AG04449 (cell line): ENCODE measurements around the gene HOXD3.

Experiments
- CTCF ChIA-PET: fragments of 350-600 bp; formaldehyde crosslinking; extraction: SDS; loops from one replicate; lab custom pipeline; 2021; ENCODE audit warnings: antibody characterized with exemption; lab: Yijun Ruan, JAX
- POLR2A ChIA-PET: fragments of 400-600, 350-600 bp; formaldehyde crosslinking; extraction: SDS; loops from one replicate; lab custom pipeline; 2020; ENCODE audit warnings: antibody characterized with exemption, inconsistent platforms; lab: Yijun Ruan, JAX
- DNase-seq: peaks from one replicate; pipeline ENCODE4 v3.0.0-alpha.2; 2010; ENCODE audit warnings: low read depth, low spot score
- H3K4me3 ChIP-seq: 2 replicates; pipeline ENCODE4 v1.5.1; 2011; ENCODE audit warnings: low read depth, mild to moderate bottlenecking, control low read depth, low read length
- TF ChIP-seq, protein P1 (sequence below): IDR thresholded peaks from one replicate; pipeline ENCODE4 v1.5.1; 2011; ENCODE audit warnings: mild to moderate bottlenecking, moderate library complexity, low read length, control low read depth, inconsistent platforms; ENCODE audit not compliant: insufficient read depth; ENCODE audit errors: missing control alignments

Gene HOXD3

DNA sequence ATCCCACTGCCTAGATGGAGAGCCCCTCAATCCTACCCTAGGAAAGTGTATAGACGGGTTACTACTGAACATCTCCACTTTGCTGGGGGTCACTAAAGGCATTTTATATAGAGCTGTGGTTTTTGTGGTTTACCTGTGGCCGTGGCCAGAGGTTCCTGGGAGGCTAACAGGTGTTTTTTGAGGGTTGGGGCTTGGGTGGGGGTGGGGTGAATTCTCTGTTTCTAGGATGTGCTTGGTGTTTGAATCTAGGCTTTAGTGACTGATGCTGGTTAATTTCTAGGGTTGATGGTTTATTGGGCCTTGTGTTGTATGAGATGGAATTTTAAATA, 19.9 kb upstream of the HOXD3 start:
- H3K4me3 ChIP-seq = peak overlapping the region; percentile 78
- ChIA-PET POLR2A (interaction anchor here (0.8 to 2.6 kb wide), 6 partner anchors 25 to 515 kb away, joined by 3 to 9 read pairs (median 4); no protein-coding TSS in a partner anchor), CTCF (interaction anchor here (7.4 to 30.2 kb wide), 5 partner anchors 8 to 506 kb away, joined by 119 to 1421 read pairs (median 190); partner anchors contain the start of genes HOXD3, HOXD4 and HOXD8)

DNA sequence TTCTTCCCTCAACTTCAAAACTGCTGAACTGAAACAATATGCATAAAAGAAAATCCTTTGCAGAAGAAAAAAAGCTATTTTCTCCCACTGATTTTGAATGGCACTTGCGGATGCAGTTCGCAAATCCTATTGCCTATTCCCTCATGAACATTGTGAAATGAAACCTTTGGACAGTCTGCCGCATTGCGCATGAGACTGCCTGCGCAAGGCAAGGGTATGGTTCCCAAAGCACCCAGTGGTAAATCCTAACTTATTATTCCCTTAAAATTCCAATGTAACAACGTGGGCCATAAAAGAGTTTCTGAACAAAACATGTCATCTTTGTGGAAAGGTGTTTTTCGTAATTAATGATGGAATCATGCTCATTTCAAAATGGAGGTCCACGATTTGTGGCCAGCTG, 19.2 kb upstream of the HOXD3 start:
- H3K4me3 ChIP-seq = peak overlapping the region; percentile 78
- TF ChIP-seq, protein P1, sequence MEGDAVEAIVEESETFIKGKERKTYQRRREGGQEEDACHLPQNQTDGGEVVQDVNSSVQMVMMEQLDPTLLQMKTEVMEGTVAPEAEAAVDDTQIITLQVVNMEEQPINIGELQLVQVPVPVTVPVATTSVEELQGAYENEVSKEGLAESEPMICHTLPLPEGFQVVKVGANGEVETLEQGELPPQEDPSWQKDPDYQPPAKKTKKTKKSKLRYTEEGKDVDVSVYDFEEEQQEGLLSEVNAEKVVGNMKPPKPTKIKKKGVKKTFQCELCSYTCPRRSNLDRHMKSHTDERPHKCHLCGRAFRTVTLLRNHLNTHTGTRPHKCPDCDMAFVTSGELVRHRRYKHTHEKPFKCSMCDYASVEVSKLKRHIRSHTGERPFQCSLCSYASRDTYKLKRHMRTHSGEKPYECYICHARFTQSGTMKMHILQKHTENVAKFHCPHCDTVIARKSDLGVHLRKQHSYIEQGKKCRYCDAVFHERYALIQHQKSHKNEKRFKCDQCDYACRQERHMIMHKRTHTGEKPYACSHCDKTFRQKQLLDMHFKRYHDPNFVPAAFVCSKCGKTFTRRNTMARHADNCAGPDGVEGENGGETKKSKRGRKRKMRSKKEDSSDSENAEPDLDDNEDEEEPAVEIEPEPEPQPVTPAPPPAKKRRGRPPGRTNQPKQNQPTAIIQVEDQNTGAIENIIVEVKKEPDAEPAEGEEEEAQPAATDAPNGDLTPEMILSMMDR = no peak
- ChIA-PET POLR2A (interaction anchor here (2.6 kb wide), 1 partner anchor 499 kb away, joined by 9 read pairs; no protein-coding TSS in a partner anchor), CTCF (interaction anchor here (0.9 to 30.2 kb wide), 9 partner anchors 9 to 1010 kb away, joined by 3 to 1421 read pairs (median 119); partner anchors contain the start of genes HOXD3, HOXD4 and HOXD8)
- DNase-seq = no peak

More for the DNA sequence above, 19.9 kb upstream of the HOXD3 start:
- TF ChIP-seq, protein P1 = no peak
- DNase-seq = no peak

DNA sequence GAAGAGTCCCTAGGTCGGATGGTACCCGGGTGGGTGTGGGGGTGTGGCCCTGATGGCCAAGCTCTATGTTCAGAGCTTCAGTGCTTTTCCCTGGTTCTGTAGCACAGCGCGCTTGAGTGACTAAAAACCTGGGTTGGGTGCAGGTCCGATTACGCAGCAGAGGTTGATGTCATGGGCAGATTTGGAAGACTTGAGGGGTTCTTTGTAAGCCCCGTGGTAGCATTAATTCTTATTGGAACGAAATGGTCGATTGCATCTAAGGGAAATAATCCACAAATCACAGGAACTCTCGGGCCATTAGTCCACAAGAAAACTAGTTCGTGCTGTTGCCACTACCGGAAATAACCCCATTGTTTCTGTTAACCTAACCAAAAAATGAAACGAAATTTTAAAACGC, 18.6 kb upstream of the HOXD3 start:
- CTCF ChIA-PET = interaction anchor here (0.9 to 30.2 kb wide), 12 partner anchors 10 to 1010 kb away, joined by 3 to 1421 read pairs (median 10); partner anchors contain the start of genes HOXD3, HOXD4 and HOXD8
- H3K4me3 ChIP-seq = peak overlapping the region; percentile 78
- TF ChIP-seq, protein P1 = no peak
- no peak for DNase-seq
- POLR2A ChIA-PET = interaction anchor here (0.5 to 1.6 kb wide), 5 partner anchors 8 to 513 kb away, joined by 3 to 7 read pairs (median 3); no protein-coding TSS in a partner anchor

DNA sequence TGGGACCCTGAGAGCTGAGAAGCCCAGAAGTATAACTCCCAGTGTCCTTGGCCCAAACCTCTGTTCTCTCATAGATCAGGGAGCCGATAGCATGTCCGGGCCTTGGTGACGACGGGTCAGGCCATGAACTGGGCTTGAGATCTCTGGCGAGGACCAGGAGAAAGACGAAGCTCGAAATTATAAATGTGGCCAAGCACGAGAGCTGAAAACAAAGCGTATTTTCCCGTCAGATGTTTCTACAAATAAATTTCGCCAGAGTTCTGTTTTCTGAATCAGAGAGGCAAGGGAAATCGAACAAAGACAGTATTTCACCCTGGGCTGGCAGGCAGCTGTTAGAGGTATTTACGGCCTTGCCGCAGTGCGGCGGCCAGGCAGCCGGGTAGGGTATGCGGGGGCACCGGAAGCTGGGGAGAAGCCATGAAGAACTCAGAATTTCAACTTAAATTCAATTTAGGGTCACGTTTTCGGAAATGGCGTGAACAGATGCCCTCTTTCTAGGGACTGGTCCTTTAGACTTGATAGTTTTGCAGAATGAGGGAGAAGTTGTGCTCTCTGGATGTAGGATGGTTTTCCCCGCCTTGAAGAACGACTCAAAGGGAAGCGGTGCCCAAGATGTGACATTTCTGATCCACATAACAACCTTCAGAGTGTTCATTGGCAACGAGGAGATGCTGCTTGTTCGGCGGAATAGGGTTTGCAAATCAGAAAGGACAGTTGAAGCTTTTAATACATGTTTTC, 18.0 kb upstream of the HOXD3 start:
- CTCF ChIA-PET = interaction anchor here (0.9 to 30.2 kb wide), 26 partner anchors 10 to 1126 kb away, joined by 3 to 1421 read pairs (median 5); partner anchors contain the start of genes HOXD3, HOXD4 and HOXD8
- peak overlapping the region; percentile 78 for H3K4me3 ChIP-seq
- DNase-seq = no peak
- POLR2A ChIA-PET = interaction anchor here (0.5 to 2.1 kb wide), 7 partner anchors 8 to 513 kb away, joined by 3 to 16 read pairs (median 4); no protein-coding TSS in a partner anchor
- TF ChIP-seq, protein P1 = no peak

DNA sequence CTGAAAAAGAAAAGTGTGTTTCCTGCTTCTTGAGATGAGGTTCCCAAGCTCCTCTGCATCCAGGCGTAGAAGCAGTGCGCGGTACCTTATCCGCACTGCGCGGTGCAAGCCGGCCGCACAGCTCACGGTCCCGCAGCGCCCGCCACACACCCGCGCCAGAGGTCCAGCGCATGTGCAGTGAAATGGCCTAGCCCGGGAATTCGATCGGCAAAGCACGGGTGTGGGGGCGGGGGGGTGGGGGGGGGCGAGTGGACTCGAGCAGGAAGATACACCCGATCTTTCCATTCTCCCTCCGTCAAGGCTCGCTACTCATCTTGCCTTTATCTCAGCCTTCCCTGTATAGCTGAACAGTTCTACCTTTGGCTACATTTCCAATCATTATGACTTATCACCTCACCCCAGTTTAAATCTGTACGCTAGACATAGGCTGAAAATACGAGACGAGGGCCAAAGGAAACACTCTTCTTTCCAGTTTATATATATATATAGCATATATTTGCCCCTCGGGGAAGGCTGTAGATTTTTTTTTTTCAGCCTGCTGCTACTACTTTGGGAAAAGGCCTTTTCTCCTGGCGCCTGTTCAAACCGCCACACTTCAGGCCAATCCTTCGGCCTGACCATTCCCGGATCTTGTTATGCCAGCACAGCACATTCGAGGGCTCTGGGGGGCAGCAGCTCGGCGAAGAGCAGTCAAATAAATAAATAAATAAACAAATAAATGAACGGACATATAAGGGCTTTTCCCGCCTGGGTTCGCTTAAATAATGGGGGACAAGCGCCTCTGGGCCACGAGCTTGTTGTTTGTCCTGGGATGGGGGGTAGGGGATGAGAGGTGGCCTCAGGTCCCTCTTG, 17.2 kb upstream of the HOXD3 start:
- ChIA-PET CTCF (interaction anchor here (0.7 to 30.2 kb wide), 55 partner anchors 11 to 1125 kb away, joined by 3 to 1421 read pairs (median 5); partner anchors contain the start of genes HOXD3, HOXD4, HOXD8 and MTX2), POLR2A (interaction anchor here (0.6 to 2.1 kb wide), 6 partner anchors 8 to 589 kb away, joined by 3 to 16 read pairs (median 5); no protein-coding TSS in a partner anchor)
- TF ChIP-seq, protein P1 = no peak
- DNase-seq = no peak
- H3K4me3 ChIP-seq = peak overlapping the region; percentile 78
